GM21526 (cell line): ENCODE results near the gene TANGO2.

Source experiments
- ATAC-seq: cut with Tn5 transposase; IDR thresholded peaks from one replicate; pipeline ENCODE4 v1.9.1; 2021; ENCODE audit warnings: moderate library complexity; ENCODE audit not compliant: unreplicated experiment, low FRiP score

Gene TANGO2

GRCh38 chr22:20096574-20097420 is 75.9 kb downstream of the TANGO2 start:
- ATAC-seq = no peak

GRCh38 chr22:20099099-20099711 is 78.3 kb downstream of the TANGO2 start:
- no peak for ATAC-seq

GRCh38 chr22:20101638-20102037 is 80.7 kb downstream of the TANGO2 start:
- ATAC-seq = no peak

- no peak for ATAC-seq
These were observed 81.4 kb downstream of the TANGO2 start for GRCh38 chr22:20102203-20102780.

DNA sequence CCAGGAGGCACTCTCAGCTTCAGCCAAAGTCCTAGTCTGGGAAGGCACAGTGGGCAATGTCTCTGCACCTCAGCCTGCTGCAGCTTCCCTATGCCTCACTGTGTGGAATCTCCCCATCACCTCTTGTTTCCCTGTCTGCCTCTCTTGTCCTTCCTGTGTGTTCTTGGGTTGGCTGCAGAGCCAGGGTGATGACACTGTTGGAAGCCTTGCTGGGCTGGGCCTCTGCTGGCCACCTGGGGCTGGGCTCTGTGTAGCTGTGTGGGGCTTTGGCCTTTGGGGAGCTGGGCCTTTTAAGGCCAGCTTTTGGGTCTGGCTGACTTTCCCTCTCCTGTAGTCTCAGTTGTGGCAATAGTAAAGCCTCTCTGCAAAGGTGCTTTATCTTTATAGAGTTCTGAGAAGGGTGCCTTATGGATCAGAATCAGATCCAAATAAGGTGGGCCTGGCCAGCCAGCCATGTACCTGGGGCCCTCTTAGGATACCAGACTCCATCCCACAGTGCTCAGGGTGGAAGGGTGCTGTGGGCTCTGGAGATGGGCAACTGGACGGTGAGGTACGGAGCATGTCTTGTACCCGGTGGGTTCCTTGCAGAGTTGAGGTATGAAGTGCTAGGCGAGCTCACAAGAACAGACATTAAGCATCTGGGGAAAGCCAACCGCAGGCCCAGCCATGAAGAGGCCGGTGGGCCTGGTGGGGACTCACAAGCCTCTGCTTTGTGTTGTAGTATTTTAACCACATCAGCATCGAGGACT is 84.7 kb downstream of the TANGO2 start:
- ATAC-seq = no peak

DNA sequence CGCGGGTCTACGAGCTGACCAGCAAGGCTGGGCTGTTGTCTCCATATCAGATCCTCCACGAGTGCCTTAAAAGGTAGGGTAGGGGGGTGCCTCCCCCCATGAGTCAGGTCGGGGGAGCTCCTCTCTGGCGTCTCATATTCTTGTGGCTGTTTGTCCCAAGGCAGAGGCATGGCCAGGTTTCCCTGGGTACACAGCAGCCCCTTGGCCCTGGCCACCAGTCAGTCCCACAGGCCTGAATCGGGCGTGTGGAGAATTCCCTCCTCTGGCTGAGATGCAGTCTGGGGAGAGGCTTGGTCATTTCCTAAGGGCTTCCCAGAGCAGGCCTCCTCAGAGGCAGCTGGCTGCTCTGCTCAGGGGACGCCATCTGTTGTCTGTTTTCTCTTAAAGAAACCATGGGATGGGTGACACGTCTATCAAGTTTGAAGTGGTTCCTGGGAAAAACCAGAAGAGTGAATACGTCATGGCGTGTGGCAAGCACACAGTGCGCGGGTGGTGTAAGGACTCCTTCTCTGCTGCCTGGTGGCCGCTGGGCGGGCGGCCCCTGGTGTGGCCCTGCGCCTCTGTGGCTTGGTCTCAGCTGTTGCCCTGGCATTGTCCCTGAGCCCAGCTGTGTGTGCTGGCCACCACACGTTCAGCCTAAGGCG is 85.4 kb downstream of the TANGO2 start:
- ATAC-seq = no peak

GRCh38 chr22:20106849-20107237 is 85.9 kb downstream of the TANGO2 start:
- ATAC-seq = no peak

DNA sequence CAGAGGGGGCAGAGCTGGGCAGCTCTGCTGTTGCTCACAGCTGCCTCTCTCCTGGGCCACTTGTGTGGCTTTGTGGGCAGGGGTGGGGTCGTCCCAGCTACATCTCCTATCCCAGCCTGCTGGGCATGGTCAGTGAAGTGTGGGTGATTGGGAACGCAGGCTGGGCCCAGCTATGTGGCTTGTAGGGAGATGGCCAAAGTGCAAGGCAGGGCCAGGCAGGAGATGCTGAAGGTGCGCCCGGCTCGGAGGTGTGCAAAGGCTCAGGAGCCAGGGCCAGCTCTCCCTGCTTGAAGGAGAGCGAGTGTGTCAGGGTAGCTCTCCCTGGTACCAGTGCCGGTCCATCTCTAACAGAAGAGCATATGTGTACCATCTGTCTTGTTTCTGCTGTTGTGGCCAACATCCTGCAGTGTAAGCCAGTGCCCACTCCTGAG is 86.6 kb downstream of the TANGO2 start:
- ATAC-seq = no peak

GRCh38 chr22:20107951-20108756 is 87.2 kb downstream of the TANGO2 start:
- no peak for ATAC-seq

DNA sequence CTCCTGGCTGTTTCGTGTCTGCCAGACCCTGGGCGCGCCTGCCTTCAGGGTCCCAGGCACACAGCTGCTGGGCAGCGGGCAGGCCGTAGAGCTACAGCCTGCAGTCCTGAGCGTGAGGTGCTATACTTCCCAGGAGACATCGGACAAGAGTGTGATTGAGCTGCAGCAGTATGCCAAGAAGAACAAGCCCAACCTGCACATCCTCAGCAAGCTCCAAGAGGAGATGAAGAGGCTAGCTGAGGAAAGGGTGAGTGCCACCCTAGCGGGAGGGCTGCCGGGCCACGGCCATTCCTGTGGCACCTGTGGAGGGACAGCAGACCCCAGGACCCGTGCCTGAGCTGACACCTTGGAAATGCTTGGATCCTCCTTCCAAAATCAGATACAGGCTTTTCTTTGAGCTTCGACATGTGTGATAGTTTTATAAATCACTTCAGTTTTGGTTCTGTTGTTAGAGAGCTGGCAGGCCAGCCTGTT is 87.9 kb downstream of the TANGO2 start:
- no peak for ATAC-seq

DNA sequence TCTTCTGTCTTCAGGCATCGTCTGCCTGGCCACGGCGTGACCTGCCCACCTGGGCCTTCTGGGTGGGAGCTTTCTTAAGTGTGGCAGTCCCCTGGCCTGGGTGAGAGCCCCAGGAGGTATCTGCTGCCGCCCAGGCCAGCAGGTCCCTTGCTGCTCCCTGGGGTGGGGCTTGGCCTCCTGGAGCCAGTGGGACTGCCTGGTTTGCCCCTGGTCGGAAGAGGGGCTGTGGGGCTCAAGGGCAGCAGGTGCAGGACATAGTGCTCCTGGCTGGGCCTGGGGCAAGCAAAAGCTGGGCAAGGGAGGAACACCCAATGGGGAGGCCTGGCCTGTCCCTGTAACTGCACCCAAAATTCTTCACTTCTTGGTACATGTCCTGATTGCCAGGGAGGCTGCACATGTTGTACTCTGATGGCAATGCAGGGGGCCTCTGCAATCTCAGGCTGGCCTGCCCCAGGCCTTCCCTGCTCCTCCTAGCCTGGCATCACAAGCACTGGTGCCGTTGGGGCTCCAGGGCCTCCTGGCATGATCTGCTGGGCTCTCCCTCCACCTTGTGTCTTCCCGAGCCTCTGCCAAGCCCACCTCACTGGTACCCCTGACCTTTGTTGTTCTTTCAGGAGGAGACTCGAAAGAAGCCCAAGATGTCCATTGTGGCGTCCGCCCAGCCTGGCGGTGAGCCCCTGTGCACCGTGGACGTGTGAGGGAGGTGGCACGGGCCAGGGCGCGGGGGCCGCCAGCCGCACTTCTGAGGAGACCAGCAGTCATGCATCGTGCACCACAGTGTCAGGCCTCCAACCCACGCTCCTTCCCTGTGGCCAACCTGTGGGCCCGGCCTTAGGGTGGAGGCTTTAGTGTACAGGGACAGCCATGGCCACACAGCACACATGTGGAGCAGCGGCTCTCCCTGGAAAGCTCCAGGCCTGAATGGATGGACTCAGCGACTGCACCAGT is 88.8 kb downstream of the TANGO2 start:
- ATAC-seq = no peak

DNA sequence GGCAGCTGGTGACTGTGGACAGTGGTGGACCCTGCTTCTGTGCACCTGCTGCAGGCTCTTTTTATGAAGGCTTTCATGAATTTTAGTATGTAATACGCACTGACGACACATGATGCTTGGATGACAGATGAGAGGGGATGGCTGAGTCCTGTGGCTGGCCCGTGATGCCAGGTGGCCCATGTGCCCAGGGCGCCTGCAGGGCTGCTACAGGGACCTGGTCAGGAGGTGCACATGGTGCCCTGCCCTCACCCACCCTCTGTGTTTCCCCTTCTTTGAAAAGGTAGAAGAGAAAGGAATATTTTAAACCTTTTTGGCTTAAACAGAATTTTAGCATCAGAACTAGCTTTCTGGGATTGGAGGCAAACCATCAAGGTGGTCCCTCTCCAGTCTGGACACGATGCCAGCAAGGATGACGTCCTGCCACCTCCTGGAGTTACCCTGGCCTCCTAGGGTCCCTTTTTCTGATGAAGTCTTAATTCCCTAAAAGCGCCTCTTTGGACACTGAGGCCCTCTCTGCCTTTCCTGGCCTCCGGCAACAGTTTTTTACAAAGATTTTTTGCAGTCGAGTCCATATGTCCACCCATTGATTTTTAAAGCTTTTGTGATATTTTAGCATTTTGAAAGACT is 89.6 kb downstream of the TANGO2 start:
- ATAC-seq = no peak

DNA sequence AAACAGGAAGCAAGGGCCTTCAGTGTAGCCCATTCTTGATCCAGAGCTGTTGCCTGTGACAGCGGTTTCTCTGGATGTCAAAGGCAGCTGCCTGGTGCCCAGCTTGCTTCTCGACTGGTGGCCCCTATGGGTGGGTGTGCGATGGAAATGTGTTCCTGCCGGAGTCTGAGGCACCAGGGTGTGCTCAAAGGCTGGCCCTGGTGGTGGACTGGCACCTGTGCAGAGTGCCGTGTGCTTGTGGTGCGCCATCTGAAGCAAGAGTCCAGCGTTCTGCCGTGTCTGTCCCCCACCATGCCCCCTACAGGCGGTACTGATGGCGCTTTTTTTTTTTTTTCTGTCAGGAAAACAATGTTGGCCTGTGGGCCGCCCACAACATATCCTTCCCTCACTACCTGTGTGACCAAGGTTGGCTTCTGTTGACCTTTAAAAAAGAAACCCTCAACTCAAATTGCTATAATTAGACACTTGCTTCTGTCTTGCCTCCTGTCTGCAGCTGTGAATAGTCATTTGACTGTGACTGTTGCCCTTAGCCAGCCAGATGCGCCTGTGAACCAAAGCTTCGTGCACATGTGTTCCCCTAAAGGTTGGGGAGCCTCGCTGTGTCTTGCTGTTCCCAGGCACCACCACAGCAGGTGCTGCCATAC is 90.3 kb downstream of the TANGO2 start:
- ATAC-seq = no peak

GRCh38 chr22:20111689-20112622 is 91.0 kb downstream of the TANGO2 start:
- ATAC-seq = no peak

- no peak for ATAC-seq
These were observed 92.0 kb downstream of the TANGO2 start for GRCh38 chr22:20112623-20113511.
